Breast epithelium (tissue), 3 donors: ENCODE measurements around the gene GEMIN8.

Experiments
- CTCF ChIP-seq, 3 donors: fragments of 450-650 bp; IDR thresholded peaks; one replicate each; pipeline ENCODE4 v1.5.1; 2016 to 2017; ENCODE audit warnings: antibody characterized with exemption in 3 of 3, mild to moderate bottlenecking in 3 of 3, moderate library complexity in 3 of 3
- POLR2A ChIP-seq: fragments of 450-650 bp; IDR thresholded peaks from one replicate; pipeline ENCODE4 v1.6.1; 2016; ENCODE audit warnings: antibody characterized with exemption, mild to moderate bottlenecking, moderate library complexity
- POLR2AphosphoS5 ChIP-seq, 3 donors: sonication (generic); formaldehyde crosslinking; IDR thresholded peaks; one replicate each; pipeline ENCODE4 v1.6.1; 2017; ENCODE audit warnings: antibody characterized with exemption in 3 of 3

GRCh38 chrX:14027036-14027435 lies 2.7 kb downstream of the GEMIN8 start:
- no peak for TF ChIP-seq CTCF (IDR thresholded peaks at IDR 0.05)
- no peak for TF ChIP-seq POLR2AphosphoS5 (IDR thresholded peaks at IDR 0.05)
- no peak for TF ChIP-seq POLR2A
